GM21390 (cell line): Measurements from ENCODE around the gene DGKE.

ENCODE experiments used
- ATAC-seq: cut with Tn5 transposase; IDR thresholded peaks from one replicate; pipeline ENCODE4 v1.9.1; 2021; ENCODE audit not compliant: unreplicated experiment

DGKE gene

GRCh38 chr17:56913000-56913311 lies 79.0 kb downstream of the DGKE start:
- no peak for ATAC-seq

DNA sequence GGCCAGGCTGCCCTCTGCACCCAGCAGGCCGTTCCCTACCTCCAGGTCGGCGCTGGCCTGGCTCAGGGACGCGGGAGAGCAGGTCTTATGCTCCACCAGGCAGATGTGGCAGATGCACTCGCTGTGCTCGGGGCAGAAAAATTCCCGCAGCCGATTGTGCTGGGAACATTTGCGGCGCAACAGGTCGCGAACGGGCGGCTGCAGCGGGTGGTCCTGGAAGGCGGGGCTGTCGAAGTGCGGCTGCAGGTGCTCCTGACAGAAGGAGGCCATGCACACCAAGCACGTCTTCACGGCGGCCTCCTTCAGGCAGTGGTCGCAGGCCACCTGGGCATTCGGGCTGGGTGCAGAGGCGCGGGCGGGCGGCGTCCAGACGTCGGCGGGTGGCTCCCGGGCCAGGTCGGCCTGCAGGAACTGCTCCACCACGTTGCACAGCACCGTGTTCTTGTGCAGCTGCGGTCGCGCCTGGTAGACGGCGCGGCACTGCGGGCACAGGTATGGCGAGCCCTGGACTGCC lies 79.5 kb downstream of the DGKE start:
- peak; percentile 36 for ATAC-seq

GRCh38 chr17:56913867-56914580 lies 80.1 kb downstream of the DGKE start, which contains the start of gene TRIM25:
TSS of gene TRIM25 (minus strand) at chr17:56914049. CDS start at chr17:56913988, 61 bp downstream.
- ATAC-seq: peak; percentile 70

- ATAC-seq: no peak
Observed at GRCh38 chr17:56914581-56915273, 80.8 kb downstream of the DGKE start.

DNA sequence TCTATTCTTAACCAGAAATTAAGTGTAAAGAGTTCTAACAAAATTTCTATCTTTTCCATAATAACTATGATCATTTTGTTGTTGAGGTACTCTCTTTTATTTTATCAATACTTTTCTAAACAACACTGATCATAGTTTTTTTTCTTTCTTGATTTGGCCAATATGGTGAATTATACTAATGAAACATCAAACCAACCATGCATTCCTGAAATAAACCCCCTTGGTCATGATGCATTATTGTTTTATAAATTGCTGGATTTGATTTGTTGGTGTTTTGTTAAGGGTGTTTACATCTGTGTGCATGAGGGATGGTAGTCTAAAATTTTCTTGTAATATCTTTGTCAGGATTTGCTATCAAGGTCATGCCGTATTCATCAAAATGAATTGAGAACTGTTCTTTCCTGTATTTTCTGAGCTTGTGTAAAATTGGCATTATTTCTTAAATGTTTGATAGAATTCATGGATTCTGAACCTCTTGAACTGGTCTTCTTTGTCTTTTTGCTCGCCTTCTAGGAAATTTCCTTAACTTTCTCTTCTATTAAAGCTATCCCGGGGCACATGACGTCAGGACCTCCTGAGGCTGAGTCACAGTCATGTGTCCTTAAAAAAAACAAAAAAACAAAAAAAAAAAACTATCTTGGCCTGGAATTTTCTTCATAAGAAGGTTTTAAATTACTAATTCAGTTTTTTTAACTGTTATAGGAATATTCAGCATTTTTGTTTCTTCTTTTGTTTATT lies 83.8 kb downstream of the DGKE start:
- ATAC-seq: no peak

DNA sequence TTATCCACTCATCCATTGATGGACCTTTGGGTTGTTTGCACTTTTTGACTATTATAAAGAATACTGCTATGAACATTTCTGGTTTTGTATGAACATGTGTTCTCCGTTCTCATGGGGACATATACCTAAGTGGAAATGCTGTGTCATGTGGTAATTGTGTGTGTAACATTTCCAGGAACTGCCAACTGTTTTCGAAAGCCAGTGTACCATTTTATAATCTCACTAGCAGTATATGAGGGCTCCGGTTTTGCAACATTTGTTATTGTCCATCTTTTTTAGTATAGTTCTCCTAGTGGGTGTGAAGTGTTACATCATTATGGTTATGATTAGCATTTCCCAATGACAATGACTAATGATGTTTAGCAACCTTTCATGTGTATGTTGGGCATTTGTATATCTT lies 85.0 kb downstream of the DGKE start:
- ATAC-seq: no peak
